Thoracic aorta (tissue), 2 donors: Measurements from ENCODE around the gene PARD6B. TPM values are rescaled to one million over a fixed set of nuclear protein-coding genes. Genes with fewer than 3 reads are reported as not detected.

Source experiments
- ATAC-seq: fragments of 150-250 bp; one replicate; pipeline ENCODE4 v1.8.0; 2017; ENCODE audit warnings: low read depth; ENCODE audit not compliant: insufficient number of reproducible peaks, low FRiP score
- DNase-seq: peaks from one replicate; pipeline ENCODE4 v3.0.0-alpha.2; 2020; ENCODE audit warnings: low spot score
- H3K27ac ChIP-seq, 2 donors: fragments of 200-600 bp; sonication (generic); 1 replicate in 1 of 2; 2 replicates in 1 of 2; pipeline ENCODE4 v1.5.1; 2016; ENCODE audit warnings: mild to moderate bottlenecking in 2 of 2, moderate library complexity in 2 of 2
- H3K27me3 ChIP-seq: fragments of 200-600 bp; sonication (generic); replicated peaks from 2 replicates; pipeline ENCODE4 v1.6.0; 2016; ENCODE audit warnings: mild to moderate bottlenecking; ENCODE audit not compliant: insufficient read depth
- H3K36me3 ChIP-seq: fragments of 200-600 bp; sonication (generic); one replicate; pipeline ENCODE4 v1.5.1; 2016
- H3K4me1 ChIP-seq, 2 donors: fragments of 200-600 bp; sonication (generic); 1 replicate in 1 of 2; 2 replicates in 1 of 2; pipeline versions ENCODE4 v1.5.1 to v1.6.0; 2016; ENCODE audit warnings: low read depth in 2 of 2, mild to moderate bottlenecking in 1 of 2; ENCODE audit not compliant: control insufficient read depth in 1 of 2
- H3K4me3 ChIP-seq: fragments of 200-600 bp; sonication (generic); 2 replicates; pipeline ENCODE4 v1.5.1; 2016; ENCODE audit warnings: mild to moderate bottlenecking
- H3K9me3 ChIP-seq: fragments of 200-600 bp; sonication (generic); 2 replicates; pipeline ENCODE4 v1.5.1; 2016
- CTCF ChIP-seq: fragments of 200-600 bp; sonication (generic); IDR thresholded peaks from one replicate; pipeline ENCODE4 v1.5.1; 2019; ENCODE audit warnings: antibody characterized with exemption
- total RNA-seq, 2 donors: library from RNA; depleted of rRNA; stranded (reverse); fragments of >200 nt; gene quantifications; one replicate each; pipeline versions ENCODE4 v1.1.0 to v1.2.3, GENCODE V29; 2016

Gene PARD6B
- total RNA-seq, 2 donors from 2014 or later, result 2.8 to 10.7 TPM

GRCh38 chr20:50721881-50722281 lies 9.5 kb upstream of the PARD6B start:
- DNase-seq, result peak; percentile 62
- H3K27me3 ChIP-seq, result no peaks in the 10 kb centered on the region
- no peak for TF ChIP-seq CTCF
- H3K27ac ChIP-seq, result peak overlapping the region; percentile 82 to 88
- H3K9me3 ChIP-seq, result no peaks in the 10 kb centered on the region
- ATAC-seq, result peak; percentile 76
- no peaks in the 10 kb centered on the region for H3K36me3 ChIP-seq
- peaks cover 18 to 45% of the 10 kb centered on the region in 2 donors for H3K4me1 ChIP-seq
- no peak overlapping the region for H3K4me3 ChIP-seq

GRCh38 chr20:50722424-50723155 lies 8.8 kb upstream of the PARD6B start:
- H3K36me3 ChIP-seq, result no peaks in the 10 kb centered on the region

GRCh38 chr20:50723672-50724071 lies 7.7 kb upstream of the PARD6B start:
- H3K27ac ChIP-seq, result peak overlapping the region; percentile 77 to 79
- DNase-seq (no peak), ATAC-seq (no peak)
- TF ChIP-seq CTCF, result no peak
- no peaks in the 10 kb centered on the region for H3K27me3 ChIP-seq
- no peak overlapping the region for H3K4me3 ChIP-seq
- peaks cover 18 to 45% of the 10 kb centered on the region in 2 donors for H3K4me1 ChIP-seq
- no peaks in the 10 kb centered on the region for H3K9me3 ChIP-seq
- no peaks in the 10 kb centered on the region for H3K36me3 ChIP-seq

More at GRCh38 chr20:50722424-50723155, 8.8 kb upstream of the PARD6B start:
- no peak overlapping the region for H3K4me3 ChIP-seq
- H3K27ac ChIP-seq, result peak overlapping the region; percentile 82 to 88
- H3K4me1 ChIP-seq, result peaks cover 18 to 45% of the 10 kb centered on the region in 2 donors
- no peaks in the 10 kb centered on the region for H3K9me3 ChIP-seq
- ATAC-seq, result no peak
- DNase-seq, result no peak
- no peak for TF ChIP-seq CTCF
- H3K27me3 ChIP-seq, result no peaks in the 10 kb centered on the region

GRCh38 chr20:50724112-50724725 lies 7.2 kb upstream of the PARD6B start:
- H3K36me3 ChIP-seq, result no peaks in the 10 kb centered on the region
- peak overlapping the region; percentile 8 for H3K4me3 ChIP-seq
- ATAC-seq, result no peak
- no peak for DNase-seq
- peaks cover 18 to 45% of the 10 kb centered on the region in 2 donors for H3K4me1 ChIP-seq
- TF ChIP-seq CTCF, result no peak
- H3K9me3 ChIP-seq, result no peaks in the 10 kb centered on the region
- no peaks in the 10 kb centered on the region for H3K27me3 ChIP-seq
- peak overlapping the region; percentile 77 to 79 for H3K27ac ChIP-seq

- H3K27ac ChIP-seq, result peak overlapping the region; percentile 77 to 79
- no peaks in the 10 kb centered on the region for H3K27me3 ChIP-seq
- H3K4me1 ChIP-seq, result peaks cover 18 to 46% of the 10 kb centered on the region in 2 donors
- TF ChIP-seq CTCF, result no peak
- ATAC-seq (peak; percentile 70), DNase-seq (peak; percentile 87)
- peak overlapping the region; percentile 8 for H3K4me3 ChIP-seq
- no peaks in the 10 kb centered on the region for H3K36me3 ChIP-seq
- H3K9me3 ChIP-seq, result no peaks in the 10 kb centered on the region
These were observed 6.3 kb upstream of the PARD6B start for GRCh38 chr20:50724851-50725723.
